HEK293 (cell line): ENCODE data around the gene ABCF2.
A peak's percentile ranks its signal among the peaks of the same experiment; 100 is the strongest.

Source experiments
- CTCF ChIA-PET: fragments of 350-600 bp; formaldehyde crosslinking; extraction: SDS; loops from one replicate; lab custom pipeline; 2021; ENCODE audit warnings: antibody characterized with exemption; lab: Yijun Ruan, JAX
- POLR2A ChIA-PET: fragments of 300-600 bp; formaldehyde crosslinking; extraction: SDS; loops from one replicate; lab custom pipeline; 2020; ENCODE audit warnings: antibody characterized with exemption, inconsistent platforms; lab: Yijun Ruan, JAX
- H3K27ac ChIP-seq: fragments of 200-500 bp; sonication (Bioruptor generic); 2 replicates; pipeline ENCODE4 v1.5.1; 2014; ENCODE audit warnings: low read depth, low read length, control low read depth, inconsistent platforms; ENCODE audit errors: extremely low read depth
- H3K36me3 ChIP-seq, 2 experiments: fragments of 200-500 bp in 1 of 2; sonication (Bioruptor generic) in 1 of 2; 1 replicate in 1 of 2; 2 replicates in 1 of 2; pipeline ENCODE4 v1.5.1; 2014 to 2017; ENCODE audit warnings: inconsistent platforms in 2 of 2, low read length in 2 of 2; ENCODE audit not compliant: control insufficient read depth in 2 of 2, insufficient read depth in 1 of 2
- H3K4me1 ChIP-seq: fragments of 200-500 bp; sonication (Bioruptor generic); 2 replicates; pipeline ENCODE4 v1.5.1; 2014; ENCODE audit warnings: mild to moderate bottlenecking, low read length, inconsistent platforms; ENCODE audit not compliant: control insufficient read depth, insufficient read depth
- H3K4me3 ChIP-seq: 2 replicates; pipeline ENCODE4 v1.5.1; 2011; ENCODE audit warnings: low read depth, mild to moderate bottlenecking, control low read depth, low read length, moderate library complexity
- H3K9me3 ChIP-seq: fragments of 200-500 bp; sonication (Bioruptor generic); 2 replicates; pipeline ENCODE4 v1.5.1; 2014; ENCODE audit warnings: low read depth, low read length, inconsistent platforms; ENCODE audit not compliant: control insufficient read depth, insufficient read depth
- SP3 ChIP-seq: fragments of 450-650 bp; formaldehyde crosslinking; IDR thresholded peaks from 2 replicates; pipeline ENCODE4 v1.5.1; 2016; ENCODE audit warnings: missing biosample characterization, missing genetic modification characterization
- ZNF302 ChIP-seq: fragments of 450-650 bp; formaldehyde crosslinking; IDR thresholded peaks from 2 replicates; pipeline ENCODE4 v1.5.1; 2016; ENCODE audit warnings: missing biosample characterization, missing genetic modification characterization, low read depth
- ZNF354C ChIP-seq: fragments of 450-650 bp; formaldehyde crosslinking; IDR thresholded peaks from 2 replicates; pipeline ENCODE4 v1.5.1; 2016; ENCODE audit warnings: missing biosample characterization, missing genetic modification characterization, low read depth, borderline replicate concordance
- ZNF544 ChIP-seq: fragments of 450-650 bp; formaldehyde crosslinking; IDR thresholded peaks from 2 replicates; pipeline ENCODE4 v1.5.0; 2017; ENCODE audit warnings: missing biosample characterization, missing genetic modification characterization
- ZNF560 ChIP-seq: fragments of 450-650 bp; formaldehyde crosslinking; IDR thresholded peaks from 2 replicates; pipeline ENCODE4 v1.5.1; 2017; ENCODE audit warnings: missing biosample characterization, missing genetic modification characterization, borderline replicate concordance
- ZNF654 ChIP-seq: fragments of 450-650 bp; formaldehyde crosslinking; IDR thresholded peaks from 2 replicates; pipeline ENCODE4 v1.5.1; 2016; ENCODE audit warnings: low read depth, missing biosample characterization, missing genetic modification characterization
- ZNF670 ChIP-seq: fragments of 450-650 bp; formaldehyde crosslinking; IDR thresholded peaks from 2 replicates; pipeline ENCODE4 v1.5.1; 2016; ENCODE audit warnings: missing biosample characterization, missing genetic modification characterization, low read depth
- ZNF768 ChIP-seq: fragments of 450-650 bp; formaldehyde crosslinking; IDR thresholded peaks from 2 replicates; pipeline ENCODE4 v1.5.1; 2018; ENCODE audit warnings: missing biosample characterization, mild to moderate bottlenecking, missing genetic modification characterization
- TF ChIP-seq, protein P1 (sequence below): fragments of 450-650 bp; formaldehyde crosslinking; optimal IDR thresholded peaks from 2 replicates; pipeline ENCODE3; 2016; ENCODE audit warnings: missing biosample characterization, mild to moderate bottlenecking, missing genetic modification characterization
- TF ChIP-seq, protein P2 (sequence below): fragments of 450-650 bp; formaldehyde crosslinking; IDR thresholded peaks from 2 replicates; pipeline ENCODE4 v1.5.1; 2016; ENCODE audit warnings: missing biosample characterization, missing genetic modification characterization
- TF ChIP-seq, protein P3 (sequence below): fragments of 450-650 bp; formaldehyde crosslinking; IDR thresholded peaks from 2 replicates; pipeline ENCODE4 v1.5.1; 2017; ENCODE audit warnings: missing biosample characterization, missing genetic modification characterization
- TF ChIP-seq, protein P4 (sequence below): fragments of 450-650 bp; formaldehyde crosslinking; IDR thresholded peaks from 2 replicates; pipeline ENCODE4 v1.5.1; 2016; ENCODE audit warnings: missing biosample characterization, missing genetic modification characterization
- TF ChIP-seq, protein P5 (sequence below): fragments of 450-650 bp; formaldehyde crosslinking; IDR thresholded peaks from 2 replicates; pipeline ENCODE4 v1.5.1; 2016; ENCODE audit warnings: missing biosample characterization, missing genetic modification characterization
- TF ChIP-seq, protein P6 (sequence below): fragments of 450-650 bp; formaldehyde crosslinking; IDR thresholded peaks from 2 replicates; pipeline ENCODE4 v1.5.1; 2016; ENCODE audit warnings: missing biosample characterization, missing genetic modification characterization

The ABCF2 gene

DNA sequence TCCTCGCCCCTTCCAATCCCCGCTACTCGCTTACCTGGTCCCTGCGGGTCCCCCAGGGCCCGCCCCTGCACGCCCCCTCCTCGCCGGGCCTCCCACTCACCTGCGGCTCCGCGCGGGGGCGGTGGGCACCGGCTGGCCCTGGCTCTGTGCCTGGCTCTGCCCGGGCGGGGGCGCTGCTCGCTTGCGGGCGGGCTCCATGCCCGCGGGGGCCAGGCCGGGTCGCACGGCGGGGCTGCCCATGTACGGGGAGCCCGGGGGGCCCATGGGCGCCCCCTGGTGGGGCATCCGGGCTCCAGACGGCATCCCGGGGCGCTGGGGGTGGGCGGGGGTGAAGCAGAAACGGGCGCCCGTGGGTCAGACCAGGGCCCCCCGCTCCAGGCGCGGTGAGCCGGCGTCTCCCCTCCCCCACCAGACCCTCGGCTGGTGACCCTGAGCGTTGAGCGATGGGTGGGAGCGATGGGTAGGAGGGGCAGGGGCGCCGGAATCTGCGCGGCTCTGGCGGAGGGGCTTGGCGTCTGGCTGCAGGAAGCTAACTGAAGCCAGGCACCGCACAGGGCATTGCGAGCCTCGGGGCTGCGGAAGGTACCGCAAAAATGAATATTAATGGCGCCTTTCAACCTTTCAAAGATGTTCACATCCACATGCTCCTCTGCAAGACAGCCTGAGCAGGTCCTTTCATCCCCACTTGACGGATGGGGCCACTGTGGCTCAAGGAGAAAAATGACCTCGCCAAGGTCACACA is 18.5 kb upstream of the ABCF2 start (continued):
- TF ChIP-seq, protein P1, sequence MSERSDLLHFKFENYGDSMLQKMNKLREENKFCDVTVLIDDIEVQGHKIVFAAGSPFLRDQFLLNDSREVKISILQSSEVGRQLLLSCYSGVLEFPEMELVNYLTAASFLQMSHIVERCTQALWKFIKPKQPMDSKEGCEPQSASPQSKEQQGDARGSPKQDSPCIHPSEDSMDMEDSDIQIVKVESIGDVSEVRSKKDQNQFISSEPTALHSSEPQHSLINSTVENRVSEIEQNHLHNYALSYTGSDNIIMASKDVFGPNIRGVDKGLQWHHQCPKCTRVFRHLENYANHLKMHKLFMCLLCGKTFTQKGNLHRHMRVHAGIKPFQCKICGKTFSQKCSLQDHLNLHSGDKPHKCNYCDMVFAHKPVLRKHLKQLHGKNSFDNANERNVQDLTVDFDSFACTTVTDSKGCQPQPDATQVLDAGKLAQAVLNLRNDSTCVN (tag by site-specific recombination), result peak; percentile 31
- TF ChIP-seq, protein P2, sequence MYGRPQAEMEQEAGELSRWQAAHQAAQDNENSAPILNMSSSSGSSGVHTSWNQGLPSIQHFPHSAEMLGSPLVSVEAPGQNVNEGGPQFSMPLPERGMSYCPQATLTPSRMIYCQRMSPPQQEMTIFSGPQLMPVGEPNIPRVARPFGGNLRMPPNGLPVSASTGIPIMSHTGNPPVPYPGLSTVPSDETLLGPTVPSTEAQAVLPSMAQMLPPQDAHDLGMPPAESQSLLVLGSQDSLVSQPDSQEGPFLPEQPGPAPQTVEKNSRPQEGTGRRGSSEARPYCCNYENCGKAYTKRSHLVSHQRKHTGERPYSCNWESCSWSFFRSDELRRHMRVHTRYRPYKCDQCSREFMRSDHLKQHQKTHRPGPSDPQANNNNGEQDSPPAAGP (tag by site-specific recombination), result no peak
- TF ChIP-seq, all 188 proteins: peak for 22

DNA sequence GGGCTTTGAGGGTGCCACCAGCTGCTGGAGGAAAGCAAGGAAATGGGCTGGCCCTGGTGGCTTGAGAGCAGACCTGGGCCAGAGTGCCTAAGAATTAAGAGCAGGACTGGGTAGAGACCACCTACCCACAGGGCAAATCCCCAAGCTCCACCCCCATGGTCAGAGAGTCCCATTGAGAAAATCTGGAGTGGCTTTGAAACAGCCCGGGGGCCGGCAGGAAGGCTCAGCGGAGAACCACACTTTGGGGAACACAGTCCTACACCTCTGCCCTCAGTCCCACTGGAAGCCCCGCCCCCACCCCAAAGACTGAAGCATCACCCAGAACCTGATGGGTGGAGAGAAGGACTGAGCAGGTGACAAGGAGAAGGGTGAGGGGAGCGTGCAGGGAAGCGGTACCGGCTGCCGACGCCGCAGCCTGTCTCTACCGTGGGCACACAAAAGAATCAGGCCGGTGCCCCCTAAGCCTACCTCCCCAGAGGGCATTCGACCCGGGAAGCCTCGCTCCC is 17.9 kb upstream of the ABCF2 start:
- TF ChIP-seq ZNF354C (tag by site-specific recombination) (no peak), ZNF768 (tag by site-specific recombination) (no peak), ZNF302 (tag by site-specific recombination) (no peak), SP3 (tag by site-specific recombination) (peak; percentile 49; the same call in 1 of the 2 replicates), ZNF560 (tag by site-specific recombination) (no peak), ZNF544 (no peak), ZNF670 (no peak)
- Histone ChIP-seq H3K4me3 (peak overlapping the region; percentile 13), H3K4me1 (peaks cover 3% of the 10 kb centered on the region; the same call in 1 of the 2 replicates), H3K27ac (no peak overlapping the region), H3K36me3 (peaks cover 0 to 33% of the 10 kb centered on the region in 2 experiments; a peak in 1 of 3 replicates), H3K9me3 (no peaks in the 10 kb centered on the region)
- CTCF ChIA-PET, result interaction anchor here (0.5 to 4.6 kb wide), 30 partner anchors 8 to 1832 kb away, joined by 3 to 43 read pairs (median 4); partner anchors contain the start of genes ABCF2 and CHPF2
- POLR2A ChIA-PET, result interaction anchor here (1.0 to 4.1 kb wide), 3 partner anchors 9 to 18 kb away, joined by 3 to 23 read pairs (median 4); partner anchors contain the start of genes ABCF2 and CHPF2

DNA sequence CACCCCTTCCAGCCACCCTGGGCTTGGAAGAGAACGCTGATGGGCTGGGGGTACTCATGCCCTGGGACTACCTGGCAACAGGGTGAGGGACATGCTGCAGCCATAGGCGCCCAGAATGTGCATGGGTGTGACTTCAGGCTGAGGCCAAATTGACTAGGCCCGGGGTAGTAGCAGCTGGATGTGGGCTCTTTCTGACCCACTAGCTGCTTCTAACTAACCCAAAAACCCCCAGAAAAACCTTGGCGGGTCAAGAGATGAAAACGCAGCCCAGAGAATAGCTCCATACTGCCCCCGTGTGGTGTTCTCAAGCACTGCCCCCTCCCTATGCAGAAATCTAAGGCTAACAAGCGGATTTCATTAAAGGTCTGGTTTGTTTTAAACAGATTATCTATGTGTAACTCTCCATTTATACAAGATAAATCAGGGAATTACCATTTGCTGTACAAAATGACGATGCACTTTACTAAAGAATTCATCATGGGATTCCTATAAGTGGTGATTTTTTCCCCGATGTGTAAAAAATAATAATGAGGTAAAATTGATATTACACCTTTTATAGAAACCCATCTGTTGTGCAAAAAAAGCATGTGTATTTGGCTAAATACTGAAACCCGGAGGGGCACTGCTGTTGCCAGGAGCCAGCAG is 17.3 kb upstream of the ABCF2 start:
- Histone ChIP-seq H3K27ac (no peak overlapping the region), H3K36me3 (peaks cover 0 to 38% of the 10 kb centered on the region in 2 experiments; a peak in 1 of 3 replicates), H3K4me1 (peaks cover 3% of the 10 kb centered on the region; the same call in 1 of the 2 replicates), H3K9me3 (no peaks in the 10 kb centered on the region), H3K4me3 (no peak overlapping the region)
- POLR2A ChIA-PET, result interaction anchor here (1.0 to 4.1 kb wide), 3 partner anchors 9 to 17 kb away, joined by 3 to 23 read pairs (median 4); partner anchors contain the start of genes ABCF2 and CHPF2
- CTCF ChIA-PET, result interaction anchor here (0.5 to 4.6 kb wide), 42 partner anchors 8 to 1831 kb away, joined by 3 to 43 read pairs (median 4); partner anchors contain the start of genes ABCF2 and CHPF2
- TF ChIP-seq, protein P3, sequence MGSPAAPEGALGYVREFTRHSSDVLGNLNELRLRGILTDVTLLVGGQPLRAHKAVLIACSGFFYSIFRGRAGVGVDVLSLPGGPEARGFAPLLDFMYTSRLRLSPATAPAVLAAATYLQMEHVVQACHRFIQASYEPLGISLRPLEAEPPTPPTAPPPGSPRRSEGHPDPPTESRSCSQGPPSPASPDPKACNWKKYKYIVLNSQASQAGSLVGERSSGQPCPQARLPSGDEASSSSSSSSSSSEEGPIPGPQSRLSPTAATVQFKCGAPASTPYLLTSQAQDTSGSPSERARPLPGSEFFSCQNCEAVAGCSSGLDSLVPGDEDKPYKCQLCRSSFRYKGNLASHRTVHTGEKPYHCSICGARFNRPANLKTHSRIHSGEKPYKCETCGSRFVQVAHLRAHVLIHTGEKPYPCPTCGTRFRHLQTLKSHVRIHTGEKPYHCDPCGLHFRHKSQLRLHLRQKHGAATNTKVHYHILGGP (tag by site-specific recombination), result no peak
- TF ChIP-seq, protein P4, sequence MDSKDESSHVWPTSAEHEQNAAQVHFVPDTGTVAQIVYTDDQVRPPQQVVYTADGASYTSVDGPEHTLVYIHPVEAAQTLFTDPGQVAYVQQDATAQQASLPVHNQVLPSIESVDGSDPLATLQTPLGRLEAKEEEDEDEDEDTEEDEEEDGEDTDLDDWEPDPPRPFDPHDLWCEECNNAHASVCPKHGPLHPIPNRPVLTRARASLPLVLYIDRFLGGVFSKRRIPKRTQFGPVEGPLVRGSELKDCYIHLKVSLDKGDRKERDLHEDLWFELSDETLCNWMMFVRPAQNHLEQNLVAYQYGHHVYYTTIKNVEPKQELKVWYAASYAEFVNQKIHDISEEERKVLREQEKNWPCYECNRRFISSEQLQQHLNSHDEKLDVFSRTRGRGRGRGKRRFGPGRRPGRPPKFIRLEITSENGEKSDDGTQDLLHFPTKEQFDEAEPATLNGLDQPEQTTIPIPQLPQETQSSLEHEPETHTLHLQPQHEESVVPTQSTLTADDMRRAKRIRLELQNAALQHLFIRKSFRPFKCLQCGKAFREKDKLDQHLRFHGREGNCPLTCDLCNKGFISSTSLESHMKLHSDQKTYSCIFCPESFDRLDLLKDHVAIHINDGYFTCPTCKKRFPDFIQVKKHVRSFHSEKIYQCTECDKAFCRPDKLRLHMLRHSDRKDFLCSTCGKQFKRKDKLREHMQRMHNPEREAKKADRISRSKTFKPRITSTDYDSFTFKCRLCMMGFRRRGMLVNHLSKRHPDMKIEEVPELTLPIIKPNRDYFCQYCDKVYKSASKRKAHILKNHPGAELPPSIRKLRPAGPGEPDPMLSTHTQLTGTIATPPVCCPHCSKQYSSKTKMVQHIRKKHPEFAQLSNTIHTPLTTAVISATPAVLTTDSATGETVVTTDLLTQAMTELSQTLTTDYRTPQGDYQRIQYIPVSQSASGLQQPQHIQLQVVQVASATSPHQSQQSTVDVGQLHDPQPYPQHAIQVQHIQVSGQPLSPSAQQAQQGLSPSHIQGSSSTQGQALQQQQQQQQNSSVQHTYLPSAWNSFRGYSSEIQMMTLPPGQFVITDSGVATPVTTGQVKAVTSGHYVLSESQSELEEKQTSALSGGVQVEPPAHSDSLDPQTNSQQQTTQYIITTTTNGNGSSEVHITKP, result peak; percentile 38; the same call in 1 of the 2 replicates
- TF ChIP-seq ZNF654 (tag by site-specific recombination), result peak; percentile 51
- TF ChIP-seq, protein P5, sequence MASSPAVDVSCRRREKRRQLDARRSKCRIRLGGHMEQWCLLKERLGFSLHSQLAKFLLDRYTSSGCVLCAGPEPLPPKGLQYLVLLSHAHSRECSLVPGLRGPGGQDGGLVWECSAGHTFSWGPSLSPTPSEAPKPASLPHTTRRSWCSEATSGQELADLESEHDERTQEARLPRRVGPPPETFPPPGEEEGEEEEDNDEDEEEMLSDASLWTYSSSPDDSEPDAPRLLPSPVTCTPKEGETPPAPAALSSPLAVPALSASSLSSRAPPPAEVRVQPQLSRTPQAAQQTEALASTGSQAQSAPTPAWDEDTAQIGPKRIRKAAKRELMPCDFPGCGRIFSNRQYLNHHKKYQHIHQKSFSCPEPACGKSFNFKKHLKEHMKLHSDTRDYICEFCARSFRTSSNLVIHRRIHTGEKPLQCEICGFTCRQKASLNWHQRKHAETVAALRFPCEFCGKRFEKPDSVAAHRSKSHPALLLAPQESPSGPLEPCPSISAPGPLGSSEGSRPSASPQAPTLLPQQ, result 0 out of 2 replicates have a peak, but pooled peaks have one; percentile 12
- TF ChIP-seq, protein P6, sequence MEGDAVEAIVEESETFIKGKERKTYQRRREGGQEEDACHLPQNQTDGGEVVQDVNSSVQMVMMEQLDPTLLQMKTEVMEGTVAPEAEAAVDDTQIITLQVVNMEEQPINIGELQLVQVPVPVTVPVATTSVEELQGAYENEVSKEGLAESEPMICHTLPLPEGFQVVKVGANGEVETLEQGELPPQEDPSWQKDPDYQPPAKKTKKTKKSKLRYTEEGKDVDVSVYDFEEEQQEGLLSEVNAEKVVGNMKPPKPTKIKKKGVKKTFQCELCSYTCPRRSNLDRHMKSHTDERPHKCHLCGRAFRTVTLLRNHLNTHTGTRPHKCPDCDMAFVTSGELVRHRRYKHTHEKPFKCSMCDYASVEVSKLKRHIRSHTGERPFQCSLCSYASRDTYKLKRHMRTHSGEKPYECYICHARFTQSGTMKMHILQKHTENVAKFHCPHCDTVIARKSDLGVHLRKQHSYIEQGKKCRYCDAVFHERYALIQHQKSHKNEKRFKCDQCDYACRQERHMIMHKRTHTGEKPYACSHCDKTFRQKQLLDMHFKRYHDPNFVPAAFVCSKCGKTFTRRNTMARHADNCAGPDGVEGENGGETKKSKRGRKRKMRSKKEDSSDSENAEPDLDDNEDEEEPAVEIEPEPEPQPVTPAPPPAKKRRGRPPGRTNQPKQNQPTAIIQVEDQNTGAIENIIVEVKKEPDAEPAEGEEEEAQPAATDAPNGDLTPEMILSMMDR (tag by site-specific recombination), result peak; percentile 45; the same call in 1 of the 2 replicates
